ENCODE data around the gene DAPK1.

Gene DAPK1

GRCh38 chr9:87579781-87580541 is 82.3 kb downstream of the DAPK1 start:
- Histone ChIP-seq H3K9me3 (ENCODE audit: control insufficient read depth, insufficient read depth, low read length) (no peaks in the 10 kb centered on the region), H3K36me3 (ENCODE audit: control insufficient read depth, insufficient read depth, low read length) (no peaks in the 10 kb centered on the region)

GRCh38 chr9:87580941-87581438 is 83.3 kb downstream of the DAPK1 start:
- Histone ChIP-seq H3K4me1 (ENCODE audit: control insufficient read depth, insufficient read depth, low read length) (peaks cover 3% of the 10 kb centered on the region), H3K9me3 (ENCODE audit: control insufficient read depth, insufficient read depth, low read length) (no peaks in the 10 kb centered on the region)

More at GRCh38 chr9:87579781-87580541, 82.3 kb downstream of the DAPK1 start:
- H3K27me3 ChIP-seq (ENCODE audit: control insufficient read depth, insufficient read depth, low read length): no peaks in the 10 kb centered on the region
- no peak overlapping the region for H3K9ac ChIP-seq (ENCODE audit: low read depth, low read length)
- peaks cover 3% of the 10 kb centered on the region for H3K4me1 ChIP-seq (ENCODE audit: control insufficient read depth, insufficient read depth, low read length)
- no peak overlapping the region for H3K4me3 ChIP-seq (ENCODE audit: low read depth, low read length)

GRCh38 chr9:87581513-87581912 is 83.8 kb downstream of the DAPK1 start:
- Histone ChIP-seq H3K27me3 (ENCODE audit: control insufficient read depth, insufficient read depth, low read length) (no peaks in the 10 kb centered on the region), H3K9me3 (ENCODE audit: control insufficient read depth, insufficient read depth, low read length) (no peaks in the 10 kb centered on the region), H3K4me1 (ENCODE audit: control insufficient read depth, insufficient read depth, low read length) (peaks cover 3% of the 10 kb centered on the region), H3K4me3 (ENCODE audit: low read depth, low read length) (no peak overlapping the region), H3K36me3 (ENCODE audit: control insufficient read depth, insufficient read depth, low read length) (no peaks in the 10 kb centered on the region), H3K9ac (ENCODE audit: low read depth, low read length) (no peak overlapping the region)

More at GRCh38 chr9:87580941-87581438, 83.3 kb downstream of the DAPK1 start:
- Histone ChIP-seq H3K36me3 (ENCODE audit: control insufficient read depth, insufficient read depth, low read length) (no peaks in the 10 kb centered on the region), H3K27me3 (ENCODE audit: control insufficient read depth, insufficient read depth, low read length) (no peaks in the 10 kb centered on the region), H3K4me3 (ENCODE audit: low read depth, low read length) (no peak overlapping the region), H3K9ac (ENCODE audit: low read depth, low read length) (no peak overlapping the region)

GRCh38 chr9:87581949-87582637 is 84.4 kb downstream of the DAPK1 start:
- H3K27me3 ChIP-seq (ENCODE audit: control insufficient read depth, insufficient read depth, low read length): no peaks in the 10 kb centered on the region
- no peaks in the 10 kb centered on the region for H3K36me3 ChIP-seq (ENCODE audit: control insufficient read depth, insufficient read depth, low read length)
- H3K9me3 ChIP-seq (ENCODE audit: control insufficient read depth, insufficient read depth, low read length): no peaks in the 10 kb centered on the region
- H3K9ac ChIP-seq (ENCODE audit: low read depth, low read length): no peak overlapping the region
- peaks cover 3% of the 10 kb centered on the region for H3K4me1 ChIP-seq (ENCODE audit: control insufficient read depth, insufficient read depth, low read length)
- no peak overlapping the region for H3K4me3 ChIP-seq (ENCODE audit: low read depth, low read length)

- H3K9ac ChIP-seq (ENCODE audit: low read depth, low read length): no peak overlapping the region
- no peaks in the 10 kb centered on the region for H3K27me3 ChIP-seq (ENCODE audit: control insufficient read depth, insufficient read depth, low read length)
- peaks cover 3% of the 10 kb centered on the region for H3K4me1 ChIP-seq (ENCODE audit: control insufficient read depth, insufficient read depth, low read length)
- H3K36me3 ChIP-seq (ENCODE audit: control insufficient read depth, insufficient read depth, low read length): no peaks in the 10 kb centered on the region
- no peaks in the 10 kb centered on the region for H3K9me3 ChIP-seq (ENCODE audit: control insufficient read depth, insufficient read depth, low read length)
- H3K4me3 ChIP-seq (ENCODE audit: low read depth, low read length): no peak overlapping the region
Measured at GRCh38 chr9:87584326-87584725, 86.7 kb downstream of the DAPK1 start.

GRCh38 chr9:87585123-87585855 is 87.6 kb downstream of the DAPK1 start:
- Histone ChIP-seq H3K9me3 (ENCODE audit: control insufficient read depth, insufficient read depth, low read length) (no peaks in the 10 kb centered on the region), H3K4me3 (ENCODE audit: low read depth, low read length) (no peak overlapping the region), H3K9ac (ENCODE audit: low read depth, low read length) (no peak overlapping the region), H3K4me1 (ENCODE audit: control insufficient read depth, insufficient read depth, low read length) (peaks cover 3% of the 10 kb centered on the region), H3K36me3 (ENCODE audit: control insufficient read depth, insufficient read depth, low read length) (no peaks in the 10 kb centered on the region), H3K27me3 (ENCODE audit: control insufficient read depth, insufficient read depth, low read length) (no peaks in the 10 kb centered on the region)

GRCh38 chr9:87586731-87587355 is 89.2 kb downstream of the DAPK1 start:
- no peaks in the 10 kb centered on the region for H3K9me3 ChIP-seq (ENCODE audit: control insufficient read depth, insufficient read depth, low read length)
- H3K36me3 ChIP-seq (ENCODE audit: control insufficient read depth, insufficient read depth, low read length): no peaks in the 10 kb centered on the region
- H3K4me1 ChIP-seq (ENCODE audit: control insufficient read depth, insufficient read depth, low read length): no peaks in the 10 kb centered on the region
- no peak overlapping the region for H3K4me3 ChIP-seq (ENCODE audit: low read depth, low read length)
- no peaks in the 10 kb centered on the region for H3K27me3 ChIP-seq (ENCODE audit: control insufficient read depth, insufficient read depth, low read length)
- no peak overlapping the region for H3K9ac ChIP-seq (ENCODE audit: low read depth, low read length)

GRCh38 chr9:87587356-87587745 is 89.7 kb downstream of the DAPK1 start:
- H3K4me3 ChIP-seq (ENCODE audit: low read depth, low read length): no peak overlapping the region
- no peaks in the 10 kb centered on the region for H3K27me3 ChIP-seq (ENCODE audit: control insufficient read depth, insufficient read depth, low read length)
- no peaks in the 10 kb centered on the region for H3K36me3 ChIP-seq (ENCODE audit: control insufficient read depth, insufficient read depth, low read length)
- H3K9me3 ChIP-seq (ENCODE audit: control insufficient read depth, insufficient read depth, low read length): no peaks in the 10 kb centered on the region
- no peaks in the 10 kb centered on the region for H3K4me1 ChIP-seq (ENCODE audit: control insufficient read depth, insufficient read depth, low read length)
- no peak overlapping the region for H3K9ac ChIP-seq (ENCODE audit: low read depth, low read length)

GRCh38 chr9:87587864-87588263 is 90.2 kb downstream of the DAPK1 start:
- Histone ChIP-seq H3K4me1 (ENCODE audit: control insufficient read depth, insufficient read depth, low read length) (peaks cover 1% of the 10 kb centered on the region), H3K27me3 (ENCODE audit: control insufficient read depth, insufficient read depth, low read length) (no peaks in the 10 kb centered on the region), H3K9me3 (ENCODE audit: control insufficient read depth, insufficient read depth, low read length) (no peaks in the 10 kb centered on the region), H3K9ac (ENCODE audit: low read depth, low read length) (no peak overlapping the region), H3K4me3 (ENCODE audit: low read depth, low read length) (no peak overlapping the region), H3K36me3 (ENCODE audit: control insufficient read depth, insufficient read depth, low read length) (no peaks in the 10 kb centered on the region)

GRCh38 chr9:87588339-87588738 is 90.7 kb downstream of the DAPK1 start:
- Histone ChIP-seq H3K9ac (ENCODE audit: low read depth, low read length) (no peak overlapping the region), H3K9me3 (ENCODE audit: control insufficient read depth, insufficient read depth, low read length) (no peaks in the 10 kb centered on the region)

GRCh38 chr9:87590996-87591395 is 93.3 kb downstream of the DAPK1 start:
- H3K9me3 ChIP-seq (ENCODE audit: control insufficient read depth, insufficient read depth, low read length): no peaks in the 10 kb centered on the region
- H3K4me1 ChIP-seq (ENCODE audit: control insufficient read depth, insufficient read depth, low read length): peaks cover 13% of the 10 kb centered on the region
- H3K36me3 ChIP-seq (ENCODE audit: control insufficient read depth, insufficient read depth, low read length): no peaks in the 10 kb centered on the region
- no peaks in the 10 kb centered on the region for H3K27me3 ChIP-seq (ENCODE audit: control insufficient read depth, insufficient read depth, low read length)
- no peak overlapping the region for H3K9ac ChIP-seq (ENCODE audit: low read depth, low read length)
- H3K4me3 ChIP-seq (ENCODE audit: low read depth, low read length): no peak overlapping the region

More at GRCh38 chr9:87588339-87588738, 90.7 kb downstream of the DAPK1 start:
- Histone ChIP-seq H3K36me3 (ENCODE audit: control insufficient read depth, insufficient read depth, low read length) (no peaks in the 10 kb centered on the region), H3K4me3 (ENCODE audit: low read depth, low read length) (no peak overlapping the region), H3K4me1 (ENCODE audit: control insufficient read depth, insufficient read depth, low read length) (peaks cover 6% of the 10 kb centered on the region), H3K27me3 (ENCODE audit: control insufficient read depth, insufficient read depth, low read length) (no peaks in the 10 kb centered on the region)
